HG03575 (cell line): ENCODE data around the gene GTF2E1.
"Not testable (repeated sequence)": the region's sequence is repeated elsewhere in the genome, so short reads cannot be mapped to it uniquely, and the experiment has no call there.

ENCODE experiments used
- ATAC-seq: cut with Tn5 transposase; IDR thresholded peaks from one replicate; pipeline ENCODE4 v1.9.1; 2021; ENCODE audit not compliant: unreplicated experiment, insufficient number of reproducible peaks, low FRiP score; ENCODE audit errors: extremely low read depth

Gene GTF2E1

DNA sequence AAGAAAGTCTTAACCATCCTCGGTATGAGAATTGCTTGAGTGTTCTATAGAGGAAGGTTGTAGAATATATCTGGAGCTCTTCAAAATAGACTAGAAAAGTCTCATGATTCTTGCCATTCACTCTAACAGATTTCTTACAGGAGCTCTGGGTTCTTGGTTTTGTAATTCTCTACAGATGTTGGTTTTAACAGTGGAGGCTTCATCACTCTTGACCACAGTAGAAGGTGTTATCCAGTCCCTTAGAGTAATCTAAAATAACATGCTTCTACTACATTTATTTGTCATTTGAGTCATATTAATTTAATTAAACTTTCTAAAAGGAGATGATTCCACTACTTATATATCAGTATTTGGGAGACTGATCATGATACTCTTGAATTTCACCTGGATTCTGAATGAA is 9.7 kb downstream of the GTF2E1 start:
- ATAC-seq: no peak

DNA sequence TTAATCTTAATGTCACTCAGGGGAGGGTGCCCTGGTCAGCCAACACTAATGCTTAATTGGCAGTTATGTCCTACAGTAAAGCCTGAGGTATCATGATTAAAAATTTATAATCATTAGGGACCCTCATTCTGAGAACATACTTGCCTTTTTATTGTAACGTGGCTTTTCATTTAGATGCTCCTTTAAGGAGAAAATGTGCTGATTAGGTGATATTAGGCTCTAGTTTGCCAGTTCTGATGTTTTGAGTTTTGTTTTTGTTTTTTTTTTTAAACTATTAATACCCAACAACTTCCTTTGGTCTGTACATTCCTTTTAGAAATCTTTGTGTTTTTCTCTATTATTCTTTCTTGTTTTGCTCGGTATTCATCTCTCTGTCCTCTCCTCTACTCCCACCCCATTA is 10.3 kb downstream of the GTF2E1 start:
- no peak for ATAC-seq

DNA sequence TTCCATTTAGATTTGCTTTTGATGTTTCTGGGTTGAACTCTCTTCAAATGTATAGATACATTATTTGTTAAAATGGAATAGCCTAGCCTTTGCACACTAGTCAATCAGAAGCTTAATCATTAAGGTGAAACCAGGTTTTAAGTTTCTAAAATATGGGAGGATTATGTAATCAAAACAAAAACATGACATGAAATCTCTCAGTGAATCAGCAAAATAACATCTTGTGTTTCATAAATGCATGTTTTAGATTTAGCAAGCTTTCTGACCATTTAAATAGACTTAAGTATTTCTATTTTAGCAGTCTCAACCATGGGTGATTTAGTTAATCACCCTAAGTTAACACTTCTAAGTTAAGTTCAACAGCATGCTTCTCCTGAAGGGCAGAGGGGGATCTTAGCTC is 11.3 kb downstream of the GTF2E1 start:
- ATAC-seq: no peak

DNA sequence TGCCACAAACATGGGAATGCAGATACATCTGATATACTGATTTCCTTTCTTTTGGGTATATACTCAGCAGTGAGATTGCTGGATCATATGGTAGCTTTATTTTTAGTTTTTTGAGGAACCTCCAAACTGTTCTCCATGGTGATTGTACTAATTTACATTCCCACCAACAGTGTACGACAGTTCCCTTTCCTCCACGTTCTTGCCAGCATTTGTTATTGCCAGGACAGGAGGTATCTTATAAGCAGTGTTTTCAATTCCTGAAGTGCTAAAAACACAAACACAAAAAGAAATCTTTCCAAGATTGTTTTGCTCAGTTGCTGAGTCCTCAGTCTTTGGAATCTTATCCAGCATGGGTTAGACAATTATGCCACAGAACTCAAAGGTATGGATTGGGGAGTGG is 13.5 kb downstream of the GTF2E1 start:
- ATAC-seq: no peak

DNA sequence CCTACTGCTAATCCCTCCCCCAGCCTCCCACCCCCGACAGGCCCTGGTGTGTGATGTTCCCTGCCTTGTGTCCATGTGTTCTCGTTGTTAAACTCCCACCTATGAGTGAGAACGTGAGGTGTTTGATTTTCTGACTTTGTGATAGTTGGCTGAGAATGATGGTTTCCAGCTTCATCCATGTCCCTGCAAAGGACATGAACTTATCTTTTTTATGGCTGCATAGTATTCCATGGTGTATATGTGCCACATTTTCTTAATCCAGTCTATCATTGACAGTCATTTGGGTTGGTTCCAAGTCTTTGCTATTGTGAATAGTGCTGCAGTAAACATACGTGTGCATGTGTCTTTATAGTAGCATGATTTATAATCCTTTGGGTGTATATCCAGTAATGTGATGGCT is 16.0 kb downstream of the GTF2E1 start:
- ATAC-seq: not testable (repeated sequence)

DNA sequence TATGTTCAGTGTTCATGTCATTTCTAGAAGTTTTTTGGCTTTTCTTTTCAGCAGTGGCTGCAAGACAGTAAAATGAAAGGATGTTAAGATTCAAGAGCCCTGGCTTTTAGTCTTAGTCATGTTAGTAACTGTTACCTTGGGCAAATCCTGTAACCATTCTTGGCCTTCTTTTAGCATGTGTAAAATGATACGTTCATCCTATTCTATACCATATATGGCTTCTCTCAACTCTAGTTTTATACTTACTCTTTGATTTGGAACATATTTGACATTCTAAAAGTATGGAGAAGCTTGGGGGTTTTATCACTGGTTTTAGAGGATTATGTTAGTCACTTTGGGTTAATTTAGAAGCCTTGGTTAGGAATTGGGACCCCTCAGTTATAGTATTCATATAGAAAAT is 20.1 kb downstream of the GTF2E1 start:
- no peak for ATAC-seq

DNA sequence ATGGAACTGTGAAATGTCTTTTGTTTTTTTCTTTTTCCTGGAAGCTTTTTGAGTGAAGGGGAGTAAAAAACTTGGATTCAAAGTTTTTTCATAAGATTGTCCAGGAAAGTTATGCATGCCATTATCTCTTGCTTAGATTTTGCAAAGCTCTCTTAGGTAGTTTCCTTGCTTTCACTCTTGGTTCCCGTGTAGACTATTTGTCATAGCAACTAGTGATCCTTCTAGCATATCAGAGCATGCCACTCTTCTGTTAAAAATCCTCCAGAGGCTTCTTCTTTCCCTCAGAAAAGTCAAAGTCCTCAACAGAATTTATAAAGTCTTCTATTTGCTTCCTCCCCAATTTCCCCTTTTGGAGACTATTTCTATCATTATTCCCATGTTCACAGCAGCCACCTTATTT is 21.1 kb downstream of the GTF2E1 start:
- ATAC-seq: peak; percentile 75

DNA sequence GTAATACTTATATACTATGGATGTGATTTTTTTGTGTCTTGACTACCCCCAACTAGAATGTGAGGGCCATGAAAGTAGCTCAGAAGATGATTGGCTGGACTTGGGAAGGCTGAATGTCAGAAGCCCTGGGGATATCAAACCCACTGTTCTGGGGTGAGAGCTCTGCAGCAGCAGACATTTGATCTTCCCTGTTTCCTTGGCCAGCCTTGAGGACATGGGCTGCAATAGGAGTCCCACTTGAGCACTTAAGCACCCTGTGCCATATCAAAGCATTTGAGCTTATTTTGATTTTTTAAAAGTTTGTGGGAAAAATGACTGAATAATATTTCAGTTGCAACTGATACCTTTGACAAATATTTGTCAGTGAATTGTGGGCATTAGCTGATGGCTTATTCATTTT is 21.7 kb downstream of the GTF2E1 start:
- no peak for ATAC-seq

DNA sequence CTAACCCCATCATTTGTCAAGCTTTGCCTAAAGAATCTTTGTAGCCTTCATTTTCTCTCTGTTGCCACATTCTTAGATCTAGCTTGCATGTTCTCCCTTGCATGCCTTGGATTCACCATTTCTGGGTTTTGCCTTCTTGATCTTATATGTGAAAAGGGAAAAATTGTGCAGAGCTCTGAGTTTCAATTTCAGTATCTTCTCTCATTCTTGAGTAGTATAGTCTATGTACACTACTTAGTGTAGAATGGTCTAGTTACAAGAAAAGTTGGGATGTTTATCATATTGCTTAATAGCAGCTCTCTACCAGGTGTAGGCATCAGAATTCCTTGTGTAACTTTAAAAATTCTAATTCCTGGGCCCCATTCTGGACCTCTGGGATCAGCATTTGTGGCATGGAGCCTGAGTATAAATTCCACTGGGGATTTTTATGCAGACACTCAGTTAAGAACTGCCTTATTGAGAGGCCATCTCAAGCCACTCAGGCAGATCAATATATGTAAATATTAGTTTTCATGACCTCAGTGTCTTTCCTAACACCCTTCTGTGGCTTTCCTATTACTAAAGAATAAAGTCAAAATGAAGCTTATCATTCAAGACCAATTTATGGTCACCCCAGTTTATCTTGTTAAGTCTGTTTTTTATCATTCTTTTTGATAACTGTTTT is 23.4 kb downstream of the GTF2E1 start:
- ATAC-seq: peak; percentile 45

DNA sequence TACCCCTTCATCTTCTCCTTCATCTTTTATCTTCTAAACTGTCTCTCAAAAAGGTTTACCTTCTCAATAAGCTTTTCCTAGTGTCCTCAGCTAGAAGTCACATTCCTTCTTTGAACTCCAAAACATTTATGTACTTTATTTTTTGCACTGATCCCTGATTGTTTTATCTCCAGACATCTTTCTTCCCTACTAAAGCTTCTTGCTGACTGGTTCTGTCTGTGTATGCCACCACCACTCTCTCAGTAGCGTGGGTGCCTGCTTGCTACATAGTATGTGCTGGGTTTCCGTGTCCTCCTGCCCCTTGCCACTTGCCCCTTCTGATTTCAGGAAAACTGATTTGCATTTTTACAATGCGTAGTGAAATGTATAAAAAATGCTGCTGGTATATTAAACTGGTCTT is 24.0 kb downstream of the GTF2E1 start:
- no peak for ATAC-seq

DNA sequence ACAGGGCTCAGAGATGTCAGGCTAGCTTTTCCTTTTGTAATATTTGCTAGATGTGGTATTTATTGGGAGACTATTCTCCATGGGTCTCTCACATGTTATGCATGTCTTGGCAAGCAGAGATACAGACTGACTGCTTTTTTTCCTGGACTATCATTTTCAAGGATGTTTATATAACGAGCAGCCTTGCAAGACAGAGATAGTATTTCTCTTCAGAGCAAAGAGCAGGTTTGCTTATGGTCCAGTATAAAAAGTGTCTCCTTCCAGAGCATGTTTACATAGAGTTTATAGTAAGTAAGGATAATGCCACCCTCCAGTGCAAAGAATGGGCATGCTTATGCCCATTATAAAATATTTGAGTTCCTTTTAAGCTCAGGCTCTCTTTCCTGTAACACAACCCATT is 24.6 kb downstream of the GTF2E1 start:
- ATAC-seq: no peak

DNA sequence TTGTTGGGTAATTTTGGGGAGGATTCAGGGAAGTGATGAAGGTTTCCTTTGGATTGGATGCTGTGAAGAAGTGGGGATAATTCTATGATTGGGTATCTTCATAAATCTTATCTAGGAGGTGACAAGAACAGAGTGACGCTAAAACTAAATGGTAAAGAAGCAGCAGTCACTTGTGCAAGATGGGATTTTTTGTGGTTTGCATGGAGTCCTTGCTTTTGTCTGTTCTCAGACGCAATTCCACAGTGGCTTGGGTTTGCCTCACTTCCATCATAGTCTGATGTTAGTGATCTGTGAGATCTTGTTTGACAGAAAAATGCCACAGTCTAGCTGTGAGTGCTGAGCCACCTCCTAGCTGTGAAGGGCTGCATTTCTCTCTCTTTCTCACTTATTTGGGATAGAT is 26.9 kb downstream of the GTF2E1 start:
- ATAC-seq: no peak

DNA sequence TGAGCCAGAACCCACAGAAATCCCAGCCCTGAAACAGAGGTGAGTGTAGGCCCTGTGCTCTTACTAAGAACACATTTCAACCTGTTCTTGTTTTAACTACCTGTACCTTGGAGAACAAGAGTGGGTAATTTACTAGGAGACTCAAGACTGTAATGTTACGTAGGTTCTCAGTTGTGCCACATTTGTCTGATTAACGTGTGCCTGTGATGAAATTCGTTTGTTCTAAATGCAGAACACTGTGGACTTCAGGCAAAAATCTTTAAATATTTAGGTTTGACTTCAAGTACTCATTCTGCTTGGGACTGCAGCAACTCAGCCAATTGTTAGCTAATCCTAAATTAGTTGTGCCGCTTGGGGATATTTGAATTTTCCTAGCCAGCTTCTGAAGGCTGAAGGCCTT is 28.3 kb downstream of the GTF2E1 start:
- no peak for ATAC-seq

DNA sequence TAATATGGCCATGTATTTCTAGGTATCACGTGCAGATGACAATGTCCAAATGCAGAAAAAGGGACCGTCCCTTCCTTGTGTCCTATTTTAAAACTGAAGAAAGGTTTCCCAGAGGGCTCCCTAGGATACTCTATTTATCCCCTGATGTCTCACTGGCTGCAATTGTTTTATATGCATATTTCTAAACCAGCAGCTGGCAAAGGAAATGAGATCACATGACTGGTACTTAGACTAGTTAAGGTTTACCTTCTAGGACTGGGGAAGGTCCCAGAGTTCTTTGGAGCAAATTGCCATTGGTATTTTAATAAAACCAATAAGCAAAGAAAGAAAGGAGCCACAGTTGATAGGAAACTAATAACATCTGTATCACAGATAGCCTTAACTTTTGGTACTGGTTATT is 29.5 kb downstream of the GTF2E1 start:
- no peak for ATAC-seq

DNA sequence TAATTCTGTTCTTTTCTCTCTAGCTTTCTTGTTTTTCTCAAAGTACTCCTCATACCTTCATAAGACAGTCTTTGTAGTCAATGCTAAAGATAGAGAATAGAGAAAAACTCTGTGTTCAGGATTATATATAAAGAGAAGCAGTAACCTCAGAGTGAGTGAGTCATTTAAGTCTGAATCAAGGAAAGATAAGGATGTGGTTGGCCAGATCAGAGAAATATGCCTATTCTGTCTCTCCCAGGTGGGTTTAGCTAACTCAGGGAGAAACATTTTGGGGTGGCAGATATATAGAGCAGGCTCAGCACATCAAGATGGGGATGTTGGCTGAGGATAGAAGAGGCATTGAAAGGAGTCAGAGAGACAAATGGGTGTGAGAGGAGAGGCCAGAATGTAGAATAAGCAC is 31.4 kb downstream of the GTF2E1 start:
- ATAC-seq: peak; percentile 87

DNA sequence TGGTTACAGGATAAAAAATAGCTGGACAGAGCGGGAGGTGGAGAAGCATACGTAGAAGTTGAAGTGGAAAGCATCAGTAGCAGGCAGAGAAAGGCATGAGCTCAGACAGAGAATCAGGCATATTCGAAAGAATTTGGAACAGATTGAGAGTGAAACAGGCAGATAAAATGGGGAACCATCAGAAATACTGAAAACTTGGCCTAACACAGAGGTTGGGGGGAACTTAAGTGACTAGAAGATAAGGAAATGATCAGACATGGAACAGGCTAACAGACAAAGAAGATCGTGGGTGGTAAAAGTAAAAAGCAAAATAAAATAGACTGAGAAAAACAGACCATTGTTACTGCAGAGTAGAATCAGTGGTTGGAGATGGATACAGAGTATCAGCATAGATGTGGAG is 32.9 kb downstream of the GTF2E1 start:
- no peak for ATAC-seq

DNA sequence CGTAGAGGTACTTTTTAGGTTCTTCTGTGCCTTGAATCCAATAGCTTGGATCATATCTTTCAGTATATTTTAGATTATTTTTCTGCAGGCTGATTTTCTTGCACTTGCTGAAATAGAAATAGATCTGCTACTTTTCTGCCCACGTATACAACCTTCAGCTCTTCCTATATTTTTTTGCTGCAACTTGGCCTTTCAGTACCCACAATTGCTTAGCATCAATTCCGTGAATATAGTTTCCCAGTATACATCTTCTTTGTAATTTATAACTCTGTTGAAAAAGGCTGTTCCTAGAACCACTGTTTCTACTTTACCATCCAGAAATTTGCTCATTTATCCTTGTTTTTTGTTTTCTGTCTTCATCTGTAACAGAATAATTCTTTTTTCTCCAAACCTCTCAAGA is 36.2 kb downstream of the GTF2E1 start:
- no peak for ATAC-seq

DNA sequence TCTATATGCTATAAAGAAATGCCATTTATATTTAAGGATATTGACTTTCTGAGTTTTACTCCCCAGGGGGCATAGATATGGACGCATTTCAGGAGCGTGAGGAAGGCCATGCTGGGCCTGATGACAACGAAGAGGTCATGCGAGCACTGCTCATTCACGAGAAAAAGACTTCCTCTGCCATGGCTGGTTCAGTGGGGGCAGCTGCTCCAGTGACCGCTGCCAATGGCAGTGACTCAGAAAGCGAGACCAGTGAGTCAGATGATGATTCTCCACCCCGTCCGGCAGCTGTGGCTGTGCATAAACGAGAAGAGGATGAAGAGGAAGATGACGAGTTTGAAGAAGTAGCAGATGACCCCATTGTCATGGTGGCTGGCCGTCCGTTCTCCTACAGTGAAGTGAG is 38.4 kb downstream of the GTF2E1 start:
- ATAC-seq: peak; percentile 82

DNA sequence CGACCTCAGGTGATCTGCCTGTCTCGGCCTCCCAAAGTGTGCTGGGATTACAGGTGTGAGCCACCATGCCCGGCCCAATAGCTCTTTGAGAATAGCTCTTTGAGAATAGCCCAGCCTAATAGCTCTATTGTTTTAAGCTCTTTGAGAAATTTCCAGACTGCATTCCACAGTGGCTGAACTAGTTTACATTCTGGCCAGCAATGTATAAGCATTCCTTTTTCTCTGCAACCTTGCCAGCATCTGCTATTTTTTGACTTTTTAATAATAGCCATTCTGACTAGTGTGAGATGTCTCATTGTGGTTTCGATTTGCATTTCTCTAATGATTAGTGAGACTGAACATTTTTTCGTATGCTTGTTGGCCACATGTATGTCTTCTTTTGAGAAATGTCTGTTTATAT is 43.3 kb downstream of the GTF2E1 start:
- peak; percentile 47 for ATAC-seq

DNA sequence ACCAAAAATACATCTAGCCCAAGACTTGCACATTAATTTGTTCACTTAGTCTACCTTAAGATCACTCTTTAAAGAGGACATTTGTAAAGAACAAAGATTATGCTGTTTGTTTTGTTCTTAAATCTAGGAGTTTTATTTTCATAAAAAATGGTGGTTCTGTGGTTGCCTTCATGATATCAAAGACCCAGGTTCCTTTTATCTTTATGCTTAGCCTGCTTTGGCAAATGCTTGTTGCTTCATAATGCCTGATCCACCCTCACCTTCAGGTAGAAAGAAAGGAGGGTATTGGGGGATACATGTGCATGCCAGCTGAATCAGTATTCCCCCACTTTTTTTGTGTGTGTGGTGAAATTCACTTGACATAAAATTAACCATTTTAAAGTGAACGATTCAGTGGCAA is 48.5 kb downstream of the GTF2E1 start:
- no peak for ATAC-seq

DNA sequence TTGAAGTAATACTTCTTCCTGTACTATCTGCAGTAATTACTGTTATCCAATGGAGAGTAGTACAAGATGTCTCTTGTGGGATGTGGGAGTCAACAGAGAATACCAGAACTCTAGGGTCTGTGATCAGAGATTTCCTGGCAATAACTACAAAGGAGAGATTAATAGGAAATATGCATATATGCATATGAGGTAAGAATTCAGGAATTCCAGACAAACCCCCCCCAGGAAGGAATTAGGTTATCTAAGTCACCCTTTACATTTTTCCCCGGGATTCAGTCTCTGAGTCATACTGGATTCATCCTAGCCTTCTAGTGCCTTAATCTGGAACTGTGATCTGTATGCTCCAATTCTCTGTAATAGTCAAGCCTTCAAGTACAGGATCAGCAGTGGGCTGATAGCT is 49.4 kb downstream of the GTF2E1 start:
- ATAC-seq: no peak
